Left forelimb (tissue), 1 donor: ENCODE results near the gene MAGEA2.
"Not testable (repeated sequence)": the region's sequence is repeated elsewhere in the genome, so short reads cannot be mapped to it uniquely, and the experiment has no call there.

Experiments used
- DNase-seq: peaks from one replicate; pipeline ENCODE4 v3.0.0-alpha.2; 2018; ENCODE audit warnings: low spot score

The MAGEA2 gene

GRCh38 chrX:152709173-152709572, 44.5 kb downstream of the MAGEA2 start, which contains the start of gene CSAG2:
TSS of gene CSAG2 (minus strand) at chrX:152709273. CDS start at chrX:152709112, 161 bp downstream.
- DNase-seq, result not testable (repeated sequence)

GRCh38 chrX:152706500-152706899, 47.1 kb downstream of the MAGEA2 start:
- not testable (repeated sequence) for DNase-seq

GRCh38 chrX:152700390-152700789, 53.3 kb downstream of the MAGEA2 start:
- not testable (repeated sequence) for DNase-seq
